ENCODE measurements around the gene TMEM203. TPM values are rescaled to one million over a fixed set of nuclear protein-coding genes. Genes with fewer than 3 reads are reported as not detected.

TMEM203 gene
- total RNA-seq, 4 donors from 2014 or later = 45.7 to 60.7 (median 49.4) TPM

DNA sequence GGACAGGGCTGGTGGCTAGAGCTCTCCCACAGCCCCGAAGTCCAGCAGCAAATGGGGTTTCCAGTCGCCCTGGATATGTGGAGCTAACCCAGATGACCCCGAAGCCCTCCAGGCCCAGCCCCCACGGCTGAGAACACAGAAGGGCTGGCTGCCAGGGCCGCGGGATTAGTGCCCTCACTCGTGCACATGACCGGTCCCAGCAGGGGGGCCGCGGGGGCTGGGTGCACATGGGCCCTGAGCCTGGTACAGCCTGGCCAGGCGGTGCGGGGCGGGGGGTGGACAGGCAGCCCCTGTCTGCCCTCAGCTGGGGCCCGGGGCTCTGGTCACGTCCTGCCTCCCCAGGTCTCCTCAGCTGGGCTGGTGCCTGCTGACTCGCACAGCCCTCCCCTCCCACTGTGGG lies 11.1 kb downstream of the TMEM203 start:
- DNase-seq (ENCODE audit: low spot score in 2 of 2) = no peak
- intact Hi-C loops (cut with DNase I; ENCODE audit: low total_unique reads) = no loop called here
- no peak overlapping the region for H3K4me3 ChIP-seq (ENCODE audit: low read depth, poor library complexity, severe bottlenecking)
- TF ChIP-seq POLR2A (IDR thresholded peaks at IDR 0.05) = no peak
- TF ChIP-seq, protein P1, sequence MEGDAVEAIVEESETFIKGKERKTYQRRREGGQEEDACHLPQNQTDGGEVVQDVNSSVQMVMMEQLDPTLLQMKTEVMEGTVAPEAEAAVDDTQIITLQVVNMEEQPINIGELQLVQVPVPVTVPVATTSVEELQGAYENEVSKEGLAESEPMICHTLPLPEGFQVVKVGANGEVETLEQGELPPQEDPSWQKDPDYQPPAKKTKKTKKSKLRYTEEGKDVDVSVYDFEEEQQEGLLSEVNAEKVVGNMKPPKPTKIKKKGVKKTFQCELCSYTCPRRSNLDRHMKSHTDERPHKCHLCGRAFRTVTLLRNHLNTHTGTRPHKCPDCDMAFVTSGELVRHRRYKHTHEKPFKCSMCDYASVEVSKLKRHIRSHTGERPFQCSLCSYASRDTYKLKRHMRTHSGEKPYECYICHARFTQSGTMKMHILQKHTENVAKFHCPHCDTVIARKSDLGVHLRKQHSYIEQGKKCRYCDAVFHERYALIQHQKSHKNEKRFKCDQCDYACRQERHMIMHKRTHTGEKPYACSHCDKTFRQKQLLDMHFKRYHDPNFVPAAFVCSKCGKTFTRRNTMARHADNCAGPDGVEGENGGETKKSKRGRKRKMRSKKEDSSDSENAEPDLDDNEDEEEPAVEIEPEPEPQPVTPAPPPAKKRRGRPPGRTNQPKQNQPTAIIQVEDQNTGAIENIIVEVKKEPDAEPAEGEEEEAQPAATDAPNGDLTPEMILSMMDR (IDR thresholded peaks at IDR 0.05) = no peak
- 47 to 63% methylated on average over 6 to 15 of the region's 16 CpGs for WGBS, 2 donors

DNA sequence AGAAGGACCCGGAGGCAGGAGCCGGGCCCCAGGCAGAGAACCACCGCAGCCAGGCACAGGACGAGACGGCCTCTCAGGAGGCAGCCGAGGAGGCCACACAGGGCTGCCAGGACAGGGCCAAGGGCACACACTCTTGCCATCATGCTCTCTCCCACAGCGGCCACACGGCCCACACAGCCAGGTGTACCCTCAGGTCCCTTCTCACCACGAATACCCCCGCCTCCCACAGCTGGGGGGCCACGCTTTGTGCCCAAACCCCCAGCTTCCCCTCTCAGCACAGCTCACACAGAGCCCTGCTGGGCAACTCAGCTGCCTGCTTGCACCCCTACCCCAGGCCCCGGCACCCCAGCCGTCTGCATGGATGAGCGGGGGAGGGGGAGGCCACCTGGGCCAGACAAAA lies 11.7 kb downstream of the TMEM203 start:
- no peak overlapping the region for H3K4me3 ChIP-seq (ENCODE audit: low read depth, poor library complexity, severe bottlenecking)
- no peak for DNase-seq (ENCODE audit: low spot score in 2 of 2)
- intact Hi-C loops (cut with DNase I; ENCODE audit: low total_unique reads) = no loop called here
- TF ChIP-seq, protein P1 (IDR thresholded peaks at IDR 0.05) = no peak
- TF ChIP-seq POLR2A (IDR thresholded peaks at IDR 0.05) = no peak
- WGBS, 2 donors = 67 to 81% methylated on average over 11 to 13 of the region's 14 CpGs

DNA sequence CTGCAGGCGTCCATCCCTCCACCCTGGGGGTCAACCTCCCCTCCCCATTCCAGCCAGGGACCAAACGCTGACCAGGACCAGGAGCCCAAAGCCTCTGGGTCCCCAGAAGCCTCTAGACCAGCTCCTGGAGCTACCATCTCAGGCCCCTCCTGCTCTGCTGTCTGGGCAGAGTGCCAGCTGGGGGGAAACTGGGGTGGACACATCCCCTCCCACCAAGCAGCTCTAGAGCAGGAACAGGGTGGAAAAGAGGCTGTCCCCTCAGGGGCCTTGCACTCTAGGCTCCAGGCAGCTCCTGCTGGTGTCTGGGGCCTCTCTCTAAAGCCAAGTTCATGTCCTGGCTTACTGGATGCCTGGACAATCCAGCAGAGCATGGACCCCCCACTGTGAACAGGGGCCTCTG lies 12.6 kb downstream of the TMEM203 start:
- TF ChIP-seq POLR2A (IDR thresholded peaks at IDR 0.05) = no peak
- TF ChIP-seq, protein P1 (IDR thresholded peaks at IDR 0.05) = no peak
- no peak overlapping the region for H3K4me3 ChIP-seq (ENCODE audit: low read depth, poor library complexity, severe bottlenecking)
- WGBS, 2 donors = 100% methylated on average over 1 to 2 of the region's 2 CpGs
- no peak for DNase-seq (ENCODE audit: low spot score in 2 of 2)
- intact Hi-C loops (cut with DNase I; ENCODE audit: low total_unique reads) = no loop called here

DNA sequence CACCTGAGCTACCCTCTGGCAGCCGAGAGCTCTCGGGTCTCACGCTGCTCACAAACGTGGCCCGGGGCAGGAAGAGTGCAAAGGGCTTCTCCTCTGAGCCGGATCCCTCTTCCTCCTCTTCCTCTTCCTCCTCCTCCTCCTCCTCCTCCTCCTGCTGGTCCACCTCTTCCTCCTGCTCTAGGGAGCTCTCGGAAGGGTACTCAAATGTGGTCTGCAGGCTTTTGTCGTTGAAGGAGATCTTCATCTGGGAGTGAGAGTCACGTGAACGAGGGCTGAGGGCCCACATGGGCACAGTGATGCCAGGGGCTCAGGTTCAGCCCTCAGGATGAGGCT lies 13.0 kb downstream of the TMEM203 start:
- intact Hi-C loops (cut with DNase I; ENCODE audit: low total_unique reads) = no loop called here
- no peak for TF ChIP-seq POLR2A (IDR thresholded peaks at IDR 0.05)
- TF ChIP-seq, protein P1 (IDR thresholded peaks at IDR 0.05) = no peak
- H3K4me3 ChIP-seq (ENCODE audit: low read depth, poor library complexity, severe bottlenecking) = no peak overlapping the region
- no peak for DNase-seq (ENCODE audit: low spot score in 2 of 2)
- 80 to 93% methylated on average over 10 of the region's 10 CpGs for WGBS, 2 donors

DNA sequence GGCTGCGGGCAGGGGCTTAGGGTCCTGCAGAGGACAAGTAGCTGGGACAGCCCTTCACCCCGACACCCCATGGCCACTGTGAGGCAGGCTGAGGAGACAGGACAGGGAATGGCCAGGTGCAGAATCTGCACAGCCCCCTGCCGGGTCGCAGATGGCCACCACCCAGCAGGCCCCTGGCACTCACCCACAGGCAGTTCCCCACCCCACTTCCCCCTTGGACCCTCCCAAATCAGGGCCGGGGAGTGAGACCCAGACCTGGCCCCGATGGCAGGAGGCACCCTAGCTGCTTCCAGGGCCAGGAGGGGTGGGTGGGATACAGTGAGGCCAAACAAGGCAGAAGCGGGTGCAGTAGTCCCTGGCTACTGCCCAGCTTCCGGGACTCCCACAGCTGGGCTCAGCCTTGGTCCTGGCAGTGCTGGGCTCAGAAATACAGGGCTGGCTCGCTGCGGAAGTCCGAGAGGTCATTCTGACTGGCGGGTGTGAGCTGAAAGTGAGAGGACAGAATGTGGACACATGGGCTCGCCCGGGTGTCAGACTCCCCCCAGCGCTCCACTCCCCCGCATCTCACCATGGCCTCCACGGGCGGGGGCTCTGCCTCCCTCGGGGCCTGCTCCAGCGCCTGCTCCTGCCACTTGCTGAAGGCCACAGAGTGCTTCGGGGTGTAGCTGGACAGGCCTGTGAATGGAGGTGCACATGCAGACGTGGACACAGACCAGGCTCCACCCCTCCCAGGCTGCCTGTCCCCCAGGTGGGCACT lies 13.6 kb downstream of the TMEM203 start:
- 85 to 90% methylated on average over 11 to 22 of the region's 22 CpGs for WGBS, 2 donors
- H3K4me3 ChIP-seq (ENCODE audit: low read depth, poor library complexity, severe bottlenecking) = no peak overlapping the region
- TF ChIP-seq, protein P1 (IDR thresholded peaks at IDR 0.05) = no peak
- TF ChIP-seq POLR2A (IDR thresholded peaks at IDR 0.05) = no peak
- intact Hi-C loops (cut with DNase I; ENCODE audit: low total_unique reads) = no loop called here
- no peak for DNase-seq (ENCODE audit: low spot score in 2 of 2)

DNA sequence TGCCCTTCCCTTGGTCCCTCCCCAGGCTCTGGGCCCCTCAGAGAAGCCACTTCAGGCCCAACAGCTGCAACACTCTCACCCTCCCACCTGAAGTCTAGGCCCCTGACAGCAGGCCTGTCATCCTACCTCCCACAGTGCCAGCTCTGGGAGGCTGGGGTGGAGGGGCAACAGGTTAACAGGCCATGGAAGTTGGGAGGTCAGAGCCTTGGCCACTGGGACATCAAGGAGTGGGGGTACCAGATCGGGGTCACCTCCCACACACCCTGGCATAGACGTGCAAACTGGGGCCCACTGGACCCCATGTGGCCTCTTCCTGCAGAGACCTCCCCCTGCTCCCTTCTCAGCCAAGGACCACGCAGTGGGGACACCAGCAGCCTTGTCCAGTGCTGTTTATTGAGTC lies 14.2 kb downstream of the TMEM203 start:
- TF ChIP-seq POLR2A (IDR thresholded peaks at IDR 0.05) = no peak
- 50 to 51% methylated on average over 2 to 3 of the region's 3 CpGs for WGBS, 2 donors

More for the DNA sequence above, 14.2 kb downstream of the TMEM203 start:
- H3K4me3 ChIP-seq (ENCODE audit: low read depth, poor library complexity, severe bottlenecking) = no peak overlapping the region
- intact Hi-C loops (cut with DNase I; ENCODE audit: low total_unique reads) = no loop called here
- DNase-seq (ENCODE audit: low spot score in 2 of 2) = no peak

Data from lower leg skin (tissue), 4 donors.